SU-DHL-6 (cell line): ENCODE results near the gene COL5A1.

ENCODE experiments used
- H2AFZ ChIP-seq: fragments of 200-600 bp; sonication (generic); 2 replicates; pipeline ENCODE4 v1.6.1; 2014; ENCODE audit warnings: low read depth, mild to moderate bottlenecking, moderate library complexity, mixed read lengths, antibody characterized with exemption, low read length; ENCODE audit not compliant: severe bottlenecking
- H3F3A ChIP-seq: fragments of 200-600 bp; shearing (Covaris generic); 2 replicates; pipeline ENCODE4 v1.6.0; 2016; ENCODE audit warnings: antibody characterized with exemption, mild to moderate bottlenecking; ENCODE audit not compliant: insufficient read depth
- H3K27ac ChIP-seq: fragments of 200-600 bp; sonication (generic); 2 replicates; pipeline ENCODE4 v1.5.1; 2016; ENCODE audit warnings: low read depth, mild to moderate bottlenecking, low read length, moderate library complexity, mixed read lengths
- H3K27me3 ChIP-seq: fragments of 200-600 bp; sonication (generic), shearing (Covaris generic); 2 replicates; pipeline ENCODE4 v1.6.0; 2014; ENCODE audit warnings: mild to moderate bottlenecking, low read length
- H3K36me3 ChIP-seq: fragments of 200-600 bp; sonication (generic); 2 replicates; pipeline ENCODE4 v1.6.1; 2014; ENCODE audit warnings: mild to moderate bottlenecking, low read length, mixed read lengths
- H3K4me2 ChIP-seq: fragments of 300-600, 200-600 bp; shearing (Covaris generic), sonication (generic); 2 replicates; pipeline ENCODE4 v1.6.0; 2014; ENCODE audit warnings: low read length, low read depth, mild to moderate bottlenecking; ENCODE audit not compliant: poor library complexity, severe bottlenecking
- H3K4me3 ChIP-seq: fragments of 200-600 bp; sonication (generic); 2 replicates; pipeline ENCODE4 v1.5.1; 2014; ENCODE audit warnings: antibody characterized with exemption, low read length, mild to moderate bottlenecking, mixed read lengths; ENCODE audit not compliant: insufficient read depth, poor library complexity, severe bottlenecking
- H3K79me2 ChIP-seq: fragments of 200-600 bp; sonication (generic); 2 replicates; pipeline ENCODE4 v1.6.1; 2014; ENCODE audit warnings: mild to moderate bottlenecking, low read length, moderate library complexity; ENCODE audit not compliant: insufficient read depth
- H3K9ac ChIP-seq: fragments of 200-600 bp; sonication (generic); 2 replicates; pipeline ENCODE4 v1.7.0; 2014; ENCODE audit warnings: mild to moderate bottlenecking, low read length
- H3K9me2 ChIP-seq: fragments of 200-600 bp; sonication (generic); replicated peaks from 2 replicates; pipeline ENCODE4 v1.6.1; 2014; ENCODE audit warnings: low read length; ENCODE audit not compliant: insufficient read depth
- H3K9me3 ChIP-seq: fragments of 200-600 bp; sonication (generic); 2 replicates; pipeline ENCODE4 v1.6.1; 2014; ENCODE audit warnings: low read length, mixed read lengths; ENCODE audit not compliant: insufficient read depth
- H4K20me1 ChIP-seq: fragments of 200-600 bp; sonication (generic); 2 replicates; pipeline ENCODE4 v1.6.1; 2014; ENCODE audit warnings: low read depth, mild to moderate bottlenecking, antibody characterized with exemption, low read length, moderate library complexity, mixed read lengths
- CTCF ChIP-seq: fragments of 200-600 bp; sonication (generic); IDR thresholded peaks from one replicate; pipeline ENCODE4 v1.5.1; 2017; ENCODE audit warnings: antibody characterized with exemption, mild to moderate bottlenecking, low read length, moderate library complexity; ENCODE audit not compliant: insufficient read depth, poor library complexity, severe bottlenecking
- EZH2phosphoT487 ChIP-seq: fragments of 200-600 bp; sonication (generic), shearing (Covaris generic); conservative IDR thresholded peaks from 2 replicates; pipeline ENCODE4 v1.6.1; 2018; ENCODE audit warnings: mild to moderate bottlenecking, antibody characterized with exemption, low read length, moderate library complexity, mixed read lengths

Gene COL5A1

GRCh38 chr9:134698111-134698510 is 56.5 kb downstream of the COL5A1 start:
- no peaks in the 10 kb centered on the region for H4K20me1 ChIP-seq
- H3K79me2 ChIP-seq: no peaks in the 10 kb centered on the region
- TF ChIP-seq CTCF (no peak), EZH2phosphoT487 (no peak)
- H3K27me3 ChIP-seq: no peaks in the 10 kb centered on the region
- H2AFZ ChIP-seq: no peak overlapping the region
- H3K4me2 ChIP-seq: no peak overlapping the region
- no peaks in the 10 kb centered on the region for H3K9me2 ChIP-seq
- H3K9ac ChIP-seq: no peak overlapping the region
- H3F3A ChIP-seq: no peaks in the 10 kb centered on the region
- no peaks in the 10 kb centered on the region for H3K9me3 ChIP-seq
- no peak overlapping the region for H3K4me3 ChIP-seq
- H3K36me3 ChIP-seq: no peaks in the 10 kb centered on the region
- no peak overlapping the region for H3K27ac ChIP-seq

GRCh38 chr9:134698587-134699342 is 57.2 kb downstream of the COL5A1 start:
- Histone ChIP-seq H3K4me2 (no peak overlapping the region), H3K79me2 (no peaks in the 10 kb centered on the region), H3K4me3 (no peak overlapping the region), H3K9me3 (no peaks in the 10 kb centered on the region), H2AFZ (no peak overlapping the region), H3K36me3 (no peaks in the 10 kb centered on the region), H3K9me2 (no peaks in the 10 kb centered on the region), H3K9ac (no peak overlapping the region), H3F3A (no peaks in the 10 kb centered on the region), H3K27me3 (no peaks in the 10 kb centered on the region), H3K27ac (no peak overlapping the region), H4K20me1 (no peaks in the 10 kb centered on the region)
- TF ChIP-seq EZH2phosphoT487 (no peak), CTCF (peak; percentile 77)

GRCh38 chr9:134699343-134699740 is 57.7 kb downstream of the COL5A1 start:
- no peak for TF ChIP-seq EZH2phosphoT487
- no peak for TF ChIP-seq CTCF
- Histone ChIP-seq H3K9ac (no peak overlapping the region), H3K4me2 (no peak overlapping the region), H3K27me3 (no peaks in the 10 kb centered on the region), H3K36me3 (no peaks in the 10 kb centered on the region), H2AFZ (no peak overlapping the region), H3K79me2 (no peaks in the 10 kb centered on the region), H3K27ac (no peak overlapping the region), H3K9me3 (no peaks in the 10 kb centered on the region), H3K4me3 (no peak overlapping the region), H3F3A (no peaks in the 10 kb centered on the region), H4K20me1 (no peaks in the 10 kb centered on the region), H3K9me2 (no peaks in the 10 kb centered on the region)
